ENCODE measurements around the gene TPP2.

The TPP2 gene

GRCh38 chr13:102597029-102597961, 509 bp downstream of the TPP2 start:
- no peak for DNase-seq (ENCODE audit: low read depth)

DNA sequence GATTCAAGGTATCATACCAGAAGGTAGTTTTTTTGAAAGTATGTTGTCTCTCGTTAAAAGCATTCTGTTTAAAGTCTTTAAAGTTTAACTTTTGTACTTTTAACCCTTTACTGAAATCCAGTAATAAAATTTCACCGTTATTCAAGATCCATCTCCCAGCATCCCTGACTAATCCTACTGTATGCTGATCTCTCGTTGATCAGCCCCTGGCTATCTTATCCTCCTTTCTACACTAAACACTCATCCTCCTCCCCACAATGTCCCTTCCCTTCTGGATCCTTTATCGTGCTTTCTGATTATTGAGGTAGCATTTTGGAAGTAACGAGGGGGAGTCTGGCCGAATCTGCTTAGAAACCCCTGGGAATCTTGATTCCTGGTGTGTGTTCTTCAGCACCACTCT, 1.3 kb downstream of the TPP2 start:
- no peak for DNase-seq (ENCODE audit: low read depth)

GRCh38 chr13:102599426-102600012, 2.7 kb downstream of the TPP2 start:
- no peak for DNase-seq (ENCODE audit: low read depth)

DNA sequence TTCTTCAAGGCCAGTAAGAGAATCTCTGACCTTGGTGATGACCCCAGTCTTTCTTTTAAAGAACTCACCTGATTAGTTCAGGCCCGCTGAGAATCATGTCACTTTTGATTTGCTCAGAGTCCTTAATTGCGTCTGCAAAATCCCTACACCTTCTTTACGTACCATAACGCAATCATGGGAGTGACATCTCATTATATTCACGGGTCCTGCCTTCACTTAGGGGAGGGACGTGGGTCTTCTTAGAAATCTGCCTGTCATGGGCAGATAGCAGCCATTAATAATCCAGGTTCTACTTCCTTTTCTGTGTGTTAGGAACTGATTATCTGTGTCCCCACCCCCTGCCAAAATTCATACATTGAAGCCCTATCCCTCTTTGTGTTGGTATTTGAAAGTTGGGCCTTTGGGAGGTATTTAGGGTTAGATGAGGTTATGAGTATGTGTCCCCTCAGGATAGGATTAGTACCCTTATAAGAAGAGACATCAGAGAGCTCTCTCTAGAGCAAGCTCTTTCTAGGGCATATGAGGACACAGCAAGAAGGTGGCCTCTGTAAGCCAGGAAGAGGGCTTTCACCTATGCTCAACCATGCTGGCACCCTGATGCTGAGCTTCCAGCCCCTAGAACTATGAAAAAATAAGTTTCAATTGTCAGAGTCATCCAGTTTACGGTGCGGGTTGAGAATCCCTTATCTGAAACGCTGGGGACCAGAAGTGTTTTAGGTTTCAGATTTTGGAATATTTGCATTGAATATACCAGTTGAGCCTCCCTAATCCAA, 9.9 kb downstream of the TPP2 start:
- no peak for DNase-seq (ENCODE audit: low read depth)

- DNase-seq (ENCODE audit: low read depth): no peak
These were observed 12.2 kb downstream of the TPP2 start for GRCh38 chr13:102608974-102609373.

DNA sequence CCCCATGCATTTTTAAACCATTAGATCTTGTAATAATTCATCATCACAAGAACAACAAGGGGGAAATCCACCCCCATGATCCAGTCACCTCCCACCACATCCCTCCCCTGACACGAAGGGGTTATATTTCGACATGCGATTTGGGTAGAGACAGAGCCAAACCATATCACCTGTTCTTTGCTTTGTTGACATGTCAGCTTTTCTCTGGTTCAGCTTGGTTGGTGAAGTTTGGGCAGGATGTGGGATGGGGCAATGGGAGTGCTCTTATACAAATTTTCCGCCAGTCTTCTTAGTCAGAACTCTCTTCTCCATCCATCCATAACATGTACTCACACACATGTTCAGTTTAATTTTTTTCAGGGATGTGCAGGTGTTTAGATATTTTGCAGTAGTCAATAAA, 12.9 kb downstream of the TPP2 start:
- no peak for DNase-seq (ENCODE audit: low read depth)

DNA sequence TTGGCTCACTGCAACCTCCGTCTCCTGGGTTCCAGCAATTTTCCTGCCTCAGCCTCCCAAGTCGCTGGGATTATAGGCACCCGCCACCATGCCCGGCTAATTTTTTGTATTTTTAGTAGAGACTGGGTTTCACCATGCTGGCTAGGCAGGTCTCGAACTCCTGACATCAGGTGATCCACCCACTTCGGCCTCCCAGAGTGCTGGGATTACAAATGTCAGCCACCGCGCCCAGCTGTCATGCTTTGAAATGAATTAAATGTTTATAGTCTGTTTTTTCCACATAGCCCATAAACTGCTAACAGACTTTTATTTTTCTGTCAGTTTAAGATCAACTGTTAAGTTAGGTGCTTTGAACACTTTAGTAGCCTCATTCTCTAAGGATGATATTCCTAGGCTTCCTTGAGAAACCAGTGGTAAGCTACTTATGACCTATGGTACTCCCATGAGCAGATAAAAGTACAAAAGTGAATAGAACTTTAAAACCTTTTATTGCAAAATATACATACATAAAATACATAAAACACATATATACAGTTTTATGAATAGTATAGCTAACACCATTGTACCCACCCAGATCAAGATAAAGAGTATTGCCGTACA, 13.6 kb downstream of the TPP2 start:
- DNase-seq (ENCODE audit: low read depth): no peak

- no peak for DNase-seq (ENCODE audit: low read depth)
These were observed 21.0 kb downstream of the TPP2 start for GRCh38 chr13:102617697-102618350.

GRCh38 chr13:102620516-102620915, 23.7 kb downstream of the TPP2 start:
- DNase-seq (ENCODE audit: low read depth): no peak

DNA sequence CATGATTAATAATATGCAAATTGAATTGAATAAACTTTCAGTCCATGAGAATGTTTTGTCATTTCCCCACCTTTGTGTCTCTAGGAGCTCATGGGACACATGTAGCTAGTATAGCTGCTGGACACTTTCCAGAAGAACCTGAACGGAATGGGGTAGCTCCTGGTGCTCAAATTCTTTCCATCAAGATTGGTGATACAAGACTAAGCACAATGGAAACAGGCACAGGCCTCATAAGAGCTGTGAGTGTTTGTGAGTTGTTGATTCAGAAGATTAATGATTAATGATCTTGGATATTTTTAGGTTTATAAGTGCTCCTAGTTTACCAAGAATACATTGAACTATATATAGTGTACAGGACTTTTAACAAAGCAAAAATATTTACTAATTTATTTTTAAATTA, 30.1 kb downstream of the TPP2 start:
- no peak for DNase-seq (ENCODE audit: low read depth)

DNA sequence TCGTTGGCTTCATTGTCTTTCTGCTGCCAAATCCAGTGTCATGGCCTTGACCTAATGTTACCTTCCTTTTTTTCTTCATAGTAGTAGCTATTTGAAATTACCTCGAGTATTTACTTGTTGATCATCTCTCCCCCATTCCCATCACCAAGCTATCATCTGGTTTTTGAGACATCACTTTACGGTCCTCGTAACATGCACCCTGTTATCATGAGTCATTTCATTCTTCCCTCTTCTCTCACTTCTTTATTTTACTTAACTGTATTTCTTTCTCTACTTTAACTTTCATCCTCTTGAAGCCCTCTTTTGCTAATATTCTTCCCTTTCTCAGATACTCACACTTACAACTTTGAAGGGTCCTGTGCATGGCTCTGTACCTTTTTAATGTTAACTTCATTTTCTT, 31.8 kb downstream of the TPP2 start:
- DNase-seq (ENCODE audit: low read depth): no peak

DNA sequence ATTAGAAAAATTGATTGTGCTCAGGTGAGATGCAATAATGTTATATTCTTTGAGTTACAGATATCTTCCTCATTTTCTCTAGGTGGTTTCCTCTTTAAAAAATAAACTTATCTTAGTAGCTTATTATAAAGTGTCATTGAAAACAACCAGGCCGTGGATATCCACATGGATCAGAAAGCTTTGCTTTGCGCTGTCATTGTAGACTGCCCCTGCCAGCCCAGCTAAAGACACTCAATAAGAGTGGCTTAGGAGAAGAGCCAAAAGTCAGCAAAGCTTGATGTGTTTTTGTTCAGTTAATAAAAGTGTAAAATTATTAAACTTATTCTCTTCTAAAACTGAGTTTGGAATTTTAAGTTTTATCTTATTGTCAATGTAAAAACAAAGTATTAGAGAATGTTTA, 34.4 kb downstream of the TPP2 start:
- no peak for DNase-seq (ENCODE audit: low read depth)

- DNase-seq (ENCODE audit: low read depth): no peak
These were observed 42.0 kb downstream of the TPP2 start for GRCh38 chr13:102638741-102639140.

GRCh38 chr13:102642029-102642428, 45.2 kb downstream of the TPP2 start:
- no peak for DNase-seq (ENCODE audit: low read depth)

DNA sequence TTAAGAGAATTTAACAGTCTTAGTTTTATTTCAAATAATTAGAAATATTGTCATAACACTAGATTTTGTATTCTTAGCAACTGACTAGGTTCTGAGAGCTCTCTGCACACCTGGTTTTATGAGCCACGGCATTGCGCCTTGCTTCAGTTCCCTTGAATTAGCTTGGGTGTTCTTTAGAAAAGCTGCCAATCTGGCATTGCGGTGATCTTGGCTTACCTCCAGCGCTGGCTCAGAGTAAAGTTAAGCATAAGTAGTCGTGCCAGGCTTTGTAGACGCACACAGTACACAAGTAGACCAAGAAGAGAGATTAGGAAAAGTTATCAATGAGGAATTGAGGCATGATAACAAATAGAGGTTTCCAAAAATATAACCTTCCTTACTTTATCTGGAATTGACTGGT, 45.7 kb downstream of the TPP2 start:
- DNase-seq (ENCODE audit: low read depth): no peak

- no peak for DNase-seq (ENCODE audit: low read depth)
These were observed 46.9 kb downstream of the TPP2 start for GRCh38 chr13:102643656-102644055.

GRCh38 chr13:102645701-102646100, 48.9 kb downstream of the TPP2 start:
- DNase-seq (ENCODE audit: low read depth): no peak

GRCh38 chr13:102648046-102648445, 51.3 kb downstream of the TPP2 start:
- no peak for DNase-seq (ENCODE audit: low read depth)

DNA sequence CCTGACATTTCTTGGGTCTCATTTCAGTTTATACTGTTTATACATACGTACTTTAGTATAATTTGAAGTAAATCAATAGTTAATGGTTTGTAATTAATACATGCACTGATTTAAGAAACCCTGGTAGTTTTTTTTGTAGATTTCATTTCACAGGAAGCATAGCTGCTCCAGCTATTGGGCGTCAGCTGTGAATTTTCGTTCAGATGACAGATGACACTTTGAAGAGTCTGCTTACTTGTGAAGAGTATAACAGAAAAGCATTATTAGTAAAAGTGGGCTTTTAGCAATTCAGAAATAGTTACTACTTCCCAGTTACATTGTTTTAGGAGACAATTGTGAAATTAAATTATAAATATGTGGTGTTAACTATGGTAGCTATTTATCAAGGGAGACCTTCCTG, 53.7 kb downstream of the TPP2 start:
- no peak for DNase-seq (ENCODE audit: low read depth)

- no peak for DNase-seq (ENCODE audit: low read depth)
These were observed 54.6 kb downstream of the TPP2 start for GRCh38 chr13:102651392-102651791.

- DNase-seq (ENCODE audit: low read depth): no peak
These were observed 55.1 kb downstream of the TPP2 start for GRCh38 chr13:102651892-102652291.

DNA sequence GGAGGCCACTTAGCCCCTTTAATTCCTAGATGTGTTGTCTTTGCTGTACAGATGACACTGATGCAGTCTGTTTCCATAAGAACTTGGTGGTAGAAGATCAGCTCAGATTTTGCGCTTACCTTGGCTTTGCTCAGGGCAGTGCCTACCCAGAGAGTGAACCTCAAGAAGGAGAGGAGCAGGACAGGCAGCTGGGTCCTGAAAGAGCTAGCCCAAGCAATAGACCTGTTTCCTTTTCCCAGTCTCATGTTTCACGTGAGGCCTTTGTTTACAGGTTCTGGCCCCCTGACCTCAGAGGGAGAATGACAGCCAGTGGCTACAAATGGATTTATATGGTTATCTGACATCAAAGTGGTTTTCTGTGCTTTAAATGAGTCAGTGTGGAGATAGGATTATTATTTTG, 58.0 kb downstream of the TPP2 start:
- DNase-seq (ENCODE audit: low read depth): no peak
